ENCODE measurements around the gene TRIP10.

DNA sequence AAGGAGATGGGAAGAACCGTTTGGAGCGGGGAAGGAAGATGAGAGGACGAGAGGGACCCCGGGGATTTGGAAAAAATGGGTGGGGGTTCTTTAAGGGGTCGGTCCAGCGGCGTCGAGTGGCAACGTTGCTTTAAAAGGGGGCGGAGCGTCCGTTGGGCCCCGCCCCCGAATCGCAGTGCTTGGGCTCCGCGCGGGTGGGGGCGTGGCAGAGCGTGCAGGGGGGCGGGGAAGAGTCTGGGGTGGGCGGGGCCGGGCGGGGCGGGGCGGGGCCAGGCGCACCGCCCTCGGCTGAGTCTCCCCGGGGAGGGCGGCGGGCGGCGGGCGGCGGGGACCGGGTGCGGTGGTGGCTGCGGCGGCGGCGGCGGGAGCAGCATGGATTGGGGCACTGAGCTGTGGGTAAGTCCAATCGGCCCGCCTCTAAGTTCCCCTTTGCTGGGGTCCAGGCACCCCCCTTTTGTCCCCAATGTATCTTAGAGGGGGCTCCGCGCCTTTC is at the start of gene TRIP10:
- TF ChIP-seq CTCF (IDR thresholded peaks at IDR 0.05; ENCODE audit: poor library complexity, severe bottlenecking) = no peak
- TF ChIP-seq EP300 (conservative IDR thresholded peaks at IDR 0.05; ENCODE audit: poor library complexity, severe bottlenecking) = no peak
- no peak for TF ChIP-seq EZH2 (IDR thresholded peaks at IDR 0.05; ENCODE audit: borderline replicate concordance, insufficient read depth, low read length, poor library complexity, severe bottlenecking)
- no peak for TF ChIP-seq REST (IDR thresholded peaks at IDR 0.05; ENCODE audit: borderline replicate concordance)
- TF ChIP-seq RAD21 (conservative IDR thresholded peaks at IDR 0.05) = no peak
- TF ChIP-seq TAF1 (IDR thresholded peaks at IDR 0.05; ENCODE audit: low read depth) = no peak
- no peak for TF ChIP-seq SMC3 (conservative IDR thresholded peaks at IDR 0.05; ENCODE audit: poor library complexity)
- no peak for TF ChIP-seq POLR2AphosphoS5 (IDR thresholded peaks at IDR 0.05)
